HEK293 (cell line): Measurements from ENCODE around the gene TLE3.

Source experiments
- GLI4 ChIP-seq: fragments of 450-650 bp; formaldehyde crosslinking; IDR thresholded peaks from 2 replicates; pipeline ENCODE4 v1.5.1; 2016; ENCODE audit warnings: missing biosample characterization, missing genetic modification characterization
- HIC1 ChIP-seq: fragments of 450-650 bp; formaldehyde crosslinking; IDR thresholded peaks from 2 replicates; pipeline ENCODE4 v1.5.1; 2016; ENCODE audit warnings: missing biosample characterization, missing genetic modification characterization
- HOXC10 ChIP-seq: sonication (generic); formaldehyde crosslinking; IDR thresholded peaks from 2 replicates; pipeline ENCODE4 v1.8.1; 2023; ENCODE audit warnings: mild to moderate bottlenecking, missing genetic modification reagents
- INSM2 ChIP-seq: fragments of 450-650 bp; formaldehyde crosslinking; IDR thresholded peaks from 2 replicates; pipeline ENCODE4 v1.5.1; 2016; ENCODE audit warnings: missing biosample characterization, missing genetic modification characterization
- MEIS1 ChIP-seq: sonication (generic); formaldehyde crosslinking; IDR thresholded peaks from 2 replicates; pipeline ENCODE4 v1.8.1; 2022; ENCODE audit warnings: missing genetic modification reagents, mild to moderate bottlenecking, borderline replicate concordance
- SCRT2 ChIP-seq: fragments of 450-650 bp; formaldehyde crosslinking; IDR thresholded peaks from 2 replicates; pipeline ENCODE4 v1.5.1; 2016; ENCODE audit warnings: missing biosample characterization, missing genetic modification characterization
- SETDB1 ChIP-seq: IDR thresholded peaks from one replicate; pipeline ENCODE4 v1.6.1; 2017; ENCODE audit warnings: mild to moderate bottlenecking, low read length, moderate library complexity, mixed read lengths; ENCODE audit not compliant: insufficient read length
- TCF7L2 ChIP-seq: IDR thresholded peaks from 2 replicates; pipeline ENCODE4 v1.6.1; 2011; ENCODE audit warnings: low read depth, mild to moderate bottlenecking, inconsistent platforms, low read length, moderate library complexity, borderline replicate concordance
- ZBTB20 ChIP-seq: fragments of 450-650 bp; formaldehyde crosslinking; IDR thresholded peaks from 2 replicates; pipeline ENCODE4 v1.5.1; 2016; ENCODE audit warnings: missing biosample characterization, missing genetic modification characterization
- ZBTB26 ChIP-seq: fragments of 450-650 bp; formaldehyde crosslinking; optimal IDR thresholded peaks from 2 replicates; pipeline ENCODE3; 2016; ENCODE audit warnings: missing biosample characterization, mild to moderate bottlenecking, missing genetic modification characterization
- ZBTB48 ChIP-seq: fragments of 450-650 bp; formaldehyde crosslinking; IDR thresholded peaks from 2 replicates; pipeline ENCODE4 v1.5.1; 2016; ENCODE audit warnings: missing biosample characterization, missing genetic modification characterization
- ZNF175 ChIP-seq: fragments of 450-650 bp; formaldehyde crosslinking; IDR thresholded peaks from 2 replicates; pipeline ENCODE4 v1.5.1; 2016; ENCODE audit warnings: missing biosample characterization, missing genetic modification characterization
- ZNF18 ChIP-seq: fragments of 450-650 bp; formaldehyde crosslinking; IDR thresholded peaks from 2 replicates; pipeline ENCODE4 v1.5.1; 2016; ENCODE audit warnings: missing biosample characterization, missing genetic modification characterization
- ZNF274 ChIP-seq, 2 experiments: fragments of 200-500 bp in 1 of 2; fragments of 450-650 bp in 1 of 2; sonication (Bioruptor generic) in 1 of 2; formaldehyde crosslinking in 1 of 2; IDR thresholded peaks; 2 replicates each; pipeline versions ENCODE4 v1.5.1 to v1.6.1; 2014 to 2016; ENCODE audit warnings: borderline replicate concordance in 1 of 2, inconsistent platforms in 1 of 2, low read length in 1 of 2, missing biosample characterization in 1 of 2, missing genetic modification characterization in 1 of 2
- ZNF280C ChIP-seq: fragments of 450-650 bp; formaldehyde crosslinking; IDR thresholded peaks from 2 replicates; pipeline ENCODE4 v1.5.1; 2016; ENCODE audit warnings: missing biosample characterization, missing genetic modification characterization
- ZNF302 ChIP-seq: fragments of 450-650 bp; formaldehyde crosslinking; IDR thresholded peaks from 2 replicates; pipeline ENCODE4 v1.5.1; 2016; ENCODE audit warnings: missing biosample characterization, missing genetic modification characterization, low read depth
- ZNF350 ChIP-seq: fragments of 450-650 bp; formaldehyde crosslinking; IDR thresholded peaks from 2 replicates; pipeline ENCODE4 v1.5.0; 2017; ENCODE audit warnings: missing biosample characterization, mild to moderate bottlenecking, missing genetic modification characterization
- ZNF362 ChIP-seq: fragments of 450-650 bp; formaldehyde crosslinking; IDR thresholded peaks from 2 replicates; pipeline ENCODE4 v1.5.1; 2016; ENCODE audit warnings: missing biosample characterization, missing genetic modification characterization
- ZNF37A ChIP-seq: fragments of 450-650 bp; IDR thresholded peaks from 2 replicates; pipeline ENCODE4 v1.5.1; 2018; ENCODE audit warnings: missing biosample characterization, missing genetic modification characterization
- ZNF398 ChIP-seq: fragments of 450-650 bp; formaldehyde crosslinking; IDR thresholded peaks from 2 replicates; pipeline ENCODE4 v1.5.1; 2017; ENCODE audit warnings: missing biosample characterization, missing genetic modification characterization
- ZNF530 ChIP-seq: fragments of 450-650 bp; formaldehyde crosslinking; IDR thresholded peaks from 2 replicates; pipeline ENCODE4 v1.5.1; 2016; ENCODE audit warnings: low read depth, missing biosample characterization, missing genetic modification characterization
- ZNF571 ChIP-seq: fragments of 450-650 bp; formaldehyde crosslinking; IDR thresholded peaks from 2 replicates; pipeline ENCODE4 v1.5.0; 2017; ENCODE audit warnings: missing biosample characterization, missing genetic modification characterization
- ZNF626 ChIP-seq: fragments of 450-650 bp; sonication (Bioruptor Pico); formaldehyde crosslinking; IDR thresholded peaks from 2 replicates; pipeline ENCODE4 v1.5.1; 2018; ENCODE audit warnings: missing biosample characterization, missing genetic modification characterization, inconsistent platforms
- ZNF664 ChIP-seq: fragments of 450-650 bp; formaldehyde crosslinking; IDR thresholded peaks from 2 replicates; pipeline ENCODE4 v1.5.1; 2016; ENCODE audit warnings: missing biosample characterization, missing genetic modification characterization
- ZNF707 ChIP-seq: fragments of 450-650 bp; formaldehyde crosslinking; IDR thresholded peaks from 2 replicates; pipeline ENCODE4 v1.5.1; 2016; ENCODE audit warnings: missing biosample characterization, missing genetic modification characterization
- ZSCAN18 ChIP-seq: fragments of 450-650 bp; formaldehyde crosslinking; IDR thresholded peaks from 2 replicates; pipeline ENCODE4 v1.5.1; 2016; ENCODE audit warnings: missing biosample characterization, missing genetic modification characterization

TLE3 gene

GRCh38 chr15:70098461-70099166 lies 897 bp upstream of the TLE3 start (continued):
- TF ChIP-seq ZNF350 (tag by site-specific recombination) (no peak), ZNF274 (IDR thresholded peaks at IDR 0.05; ENCODE audit: low read length) (no peak), ZNF274 (tag by site-specific recombination; IDR thresholded peaks at IDR 0.05; ENCODE audit: borderline replicate concordance) (no peak), ZNF280C (tag by site-specific recombination) (no peak), ZSCAN18 (tag by site-specific recombination) (no peak), ZNF37A (no peak), HIC1 (peak; percentile 68), GLI4 (tag by site-specific recombination) (0 out of 2 replicates have a peak, but pooled peaks have one; percentile 22), ZNF664 (tag by site-specific recombination) (no peak), TCF7L2 (peak; percentile 99), ZNF626 (no peak), ZNF362 (tag by site-specific recombination) (no peak), ZNF302 (tag by site-specific recombination) (no peak), INSM2 (tag by site-specific recombination) (0 out of 2 replicates have a peak, but pooled peaks have one; percentile 69), ZBTB26 (tag by site-specific recombination) (no peak), ZBTB20 (peak; percentile 94), ZNF530 (tag by site-specific recombination) (no peak), ZNF571 (no peak), ZNF398 (tag by site-specific recombination) (no peak), SCRT2 (tag by site-specific recombination) (no peak), ZNF175 (tag by site-specific recombination) (no peak), HOXC10 (no peak), ZNF18 (no peak), ZBTB48 (no peak), ZNF707 (tag by site-specific recombination) (no peak), MEIS1 (CRISPR knock-in tag) (no peak), SETDB1 (no peak)
